GM21825 (cell line): ENCODE data around the gene SLC12A6.
A peak's percentile ranks its signal among the peaks of the same experiment; 100 is the strongest.
"Not testable (repeated sequence)": the region's sequence is repeated elsewhere in the genome, so short reads cannot be mapped to it uniquely, and the experiment has no call there.

ENCODE experiments used
- ATAC-seq: cut with Tn5 transposase; IDR thresholded peaks from one replicate; pipeline ENCODE4 v1.9.1; 2021; ENCODE audit warnings: mild to moderate bottlenecking, moderate library complexity; ENCODE audit not compliant: unreplicated experiment

SLC12A6 gene

GRCh38 chr15:34209421-34210282, 127.9 kb downstream of the SLC12A6 start, which contains the start of gene KATNBL1:
Gene KATNBL1 (minus strand): TSS chr15:34210096. CDS start chr15:34163676, 46,420 bp downstream.
- peak; percentile 95 for ATAC-seq

- no peak for ATAC-seq
Observed at GRCh38 chr15:34206011-34206410, 131.6 kb downstream of the SLC12A6 start.

GRCh38 chr15:34203936-34204335, 133.6 kb downstream of the SLC12A6 start:
- no peak for ATAC-seq

- ATAC-seq: no peak
Observed at GRCh38 chr15:34203305-34203704, 134.3 kb downstream of the SLC12A6 start.

GRCh38 chr15:34193272-34193671, 144.3 kb downstream of the SLC12A6 start:
- not testable (repeated sequence) for ATAC-seq

GRCh38 chr15:34188711-34189110, 148.9 kb downstream of the SLC12A6 start:
- ATAC-seq: no peak

GRCh38 chr15:34185666-34186065, 151.9 kb downstream of the SLC12A6 start:
- ATAC-seq: no peak

GRCh38 chr15:34182942-34183341, 154.6 kb downstream of the SLC12A6 start:
- ATAC-seq: no peak
